H1 (cell line): ENCODE measurements around the gene WRAP73. TPM values are rescaled to one million over a fixed set of nuclear protein-coding genes. Genes with fewer than 3 reads are reported as not detected.

Experiments used
- CTCF ChIP-seq, 3 experiments: IDR thresholded peaks; 1 replicate in 2 of 3; 2 replicates in 1 of 3; pipeline versions ENCODE4 v1.5.1 to v1.6.1; 2011; ENCODE audit warnings: low read length in 3 of 3, mild to moderate bottlenecking in 3 of 3, inconsistent platforms in 2 of 3, low read depth in 1 of 3, moderate library complexity in 1 of 3; ENCODE audit not compliant: insufficient read depth in 1 of 3; ENCODE audit errors: control extremely low read depth in 1 of 3
- polyA plus RNA-seq, 7 experiments: library from polyadenylated mRNA; depleted of rRNA in 3 of 7; stranded (reverse) in 5 of 7; unstranded in 2 of 7; fragments of >200 nt in 5 of 7; fragments of 200-250 nt in 2 of 7; gene quantifications; 1 replicate in 5 of 7; 2 replicates in 1 of 7; 4 replicates in 1 of 7; pipeline versions ENCODE4 v1.2.1 to v1.2.3, GENCODE V29; 2011 to 2013; ENCODE audit warnings: missing spikeins in 2 of 7, mixed read lengths in 2 of 7
- total RNA-seq: library from RNA; stranded (reverse); fragmentation: NEBNext Ultra II Directional; extraction: Animal tissue kit (Norgen Biotek cat#: 25700); gene quantifications from 2 replicates; pipeline ENCODE4 v1.2.1, GENCODE V29; 2021
- TF ChIP-seq, protein P1 (sequence below): IDR thresholded peaks from 2 replicates; pipeline ENCODE4 v1.6.1; 2011; ENCODE audit warnings: low read length, improper control_type of control experiment

The WRAP73 gene
- total and polyA plus RNA-seq, 2 of the 8 experiments (the other 6 are each of a cell fraction or from before 2014, with no cell fraction given) = 30.3 to 50.7 TPM

- TF ChIP-seq, protein P1, sequence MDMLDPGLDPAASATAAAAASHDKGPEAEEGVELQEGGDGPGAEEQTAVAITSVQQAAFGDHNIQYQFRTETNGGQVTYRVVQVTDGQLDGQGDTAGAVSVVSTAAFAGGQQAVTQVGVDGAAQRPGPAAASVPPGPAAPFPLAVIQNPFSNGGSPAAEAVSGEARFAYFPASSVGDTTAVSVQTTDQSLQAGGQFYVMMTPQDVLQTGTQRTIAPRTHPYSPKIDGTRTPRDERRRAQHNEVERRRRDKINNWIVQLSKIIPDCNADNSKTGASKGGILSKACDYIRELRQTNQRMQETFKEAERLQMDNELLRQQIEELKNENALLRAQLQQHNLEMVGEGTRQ = no peak
- TF ChIP-seq CTCF (IDR thresholded peaks at IDR 0.05; ENCODE audit: control extremely low read depth in 1 of 3, insufficient read depth in 1 of 3, low read depth in 1 of 3, low read length in 3 of 3) = peak in 2 of 3 experiments; percentile 84 to 91; a peak in 3 of 4 replicates
These were observed 34.9 kb downstream of the WRAP73 start (continued) for GRCh38 chr1:3614755-3615742.
